GM12878 (cell line): Measurements from ENCODE around the gene ITIH2. TPM values are rescaled to one million over a fixed set of nuclear protein-coding genes. Genes with fewer than 3 reads are reported as not detected.

Experiments
- ATAC-seq: fragments of 200-7000 bp; cut with Tn5 transposase; 3 replicates; pipeline ENCODE4 v1.9.1; 2020; ENCODE audit warnings: mild to moderate bottlenecking, moderate library complexity
- BruUV-seq: library from RNA; stranded (reverse); fragments of 400-500 nt; replicated peaks from 2 replicates; lab custom pipeline; 2021; lab: Mats Ljungman, UMichigan
- CTCF ChIA-PET: fragments of 300-600 bp; sonication (Branson Sonifier 250); formaldehyde crosslinking; extraction: SDS; loops from one replicate; lab custom pipeline; 2021; ENCODE audit warnings: inconsistent platforms; lab: Yijun Ruan, JAX
- POLR2A ChIA-PET: fragments of 350-600 bp; formaldehyde crosslinking; extraction: SDS; loops from one replicate; lab custom pipeline; 2021; ENCODE audit warnings: inconsistent platforms; lab: Charles Lee
- RAD21 ChIA-PET: fragments of 300-600 bp; sonication (Branson Sonifier 250); formaldehyde crosslinking; loops from one replicate; lab custom pipeline; 2023; ENCODE audit warnings: antibody characterized with exemption; ENCODE audit not compliant: unreplicated experiment; lab: Charles Lee
- SMC1A ChIA-PET: fragments of 300-600 bp; sonication (Branson Sonifier 250); formaldehyde crosslinking; loops from one replicate; lab custom pipeline; 2023; ENCODE audit not compliant: unreplicated experiment, uncharacterized antibody; lab: Charles Lee
- DNase-seq: peaks from one replicate; pipeline ENCODE4 v3.0.0-alpha.2; 2011; ENCODE audit warnings: low read depth, low spot score
- FAIRE-seq: peaks from 3 replicates; lab custom pipeline; 2011; peaks lifted over from hg19 to GRCh38; lab: Jason Lieb, UNC
- H2AFZ ChIP-seq: 2 replicates; pipeline ENCODE4 v1.6.0; 2011; ENCODE audit warnings: low read depth, low read length, control low read depth; ENCODE audit not compliant: control insufficient read depth
- H3K27ac ChIP-seq: 2 replicates; pipeline ENCODE4 v1.5.1; 2011; ENCODE audit warnings: control low read depth; ENCODE audit not compliant: control insufficient read depth, insufficient read depth
- H3K27me3 ChIP-seq, 2 experiments: replicated peaks in 1 of 2; 2 replicates each; pipeline versions ENCODE4 v1.6.0 to v1.6.1; 2011; ENCODE audit warnings: low read length in 1 of 2; ENCODE audit not compliant: control insufficient read depth in 2 of 2, insufficient read depth in 2 of 2
- H3K36me3 ChIP-seq, 2 experiments: 2 replicates each; pipeline ENCODE4 v1.5.1; 2011; ENCODE audit warnings: low read length in 1 of 2; ENCODE audit not compliant: control insufficient read depth in 2 of 2, insufficient read depth in 2 of 2
- H3K4me1 ChIP-seq: 2 replicates; pipeline ENCODE4 v1.6.1; 2011; ENCODE audit warnings: mild to moderate bottlenecking, low read length, moderate library complexity, mixed read lengths; ENCODE audit not compliant: control insufficient read depth, insufficient read depth
- H3K4me2 ChIP-seq: 2 replicates; pipeline ENCODE4 v1.6.0; 2011; ENCODE audit warnings: control low read depth; ENCODE audit not compliant: control insufficient read depth, insufficient read depth
- H3K4me3 ChIP-seq: fragments of 200-600 bp; sonication (generic); 2 replicates; pipeline ENCODE4 v1.5.1; 2016
- H3K79me2 ChIP-seq: 2 replicates; pipeline ENCODE4 v1.6.0; 2011; ENCODE audit warnings: low read length; ENCODE audit not compliant: control insufficient read depth, insufficient read depth
- H3K9ac ChIP-seq: 2 replicates; pipeline ENCODE4 v1.8.0; 2011; ENCODE audit warnings: low read length, control low read depth, mixed read lengths; ENCODE audit not compliant: control insufficient read depth, insufficient read depth
- H3K9me3 ChIP-seq: replicated peaks from 3 replicates; pipeline ENCODE4 v1.5.1; 2011; ENCODE audit warnings: mild to moderate bottlenecking, low read length; ENCODE audit not compliant: control insufficient read depth, insufficient read depth
- H4K20me1 ChIP-seq: 2 replicates; pipeline ENCODE4 v1.6.0; 2011; ENCODE audit not compliant: control insufficient read depth, insufficient read depth
- ASH2L ChIP-seq: fragments of 300-600, 200-600 bp; sonication (generic); IDR thresholded peaks from 2 replicates; pipeline ENCODE4 v1.6.1; 2017; ENCODE audit warnings: low read depth, mild to moderate bottlenecking, borderline replicate concordance
- BCL11A ChIP-seq: IDR thresholded peaks from 2 replicates; pipeline ENCODE4 v1.6.1; 2011; ENCODE audit warnings: low read depth, low read length
- BMI1 ChIP-seq: fragments of 450-650 bp; IDR thresholded peaks from 2 replicates; pipeline ENCODE4 v1.6.1; 2016; ENCODE audit warnings: mild to moderate bottlenecking, moderate library complexity, borderline replicate concordance
- CBFB ChIP-seq: IDR thresholded peaks from 2 replicates; pipeline ENCODE4 v1.6.1; 2016; ENCODE audit warnings: antibody characterized with exemption, low read depth
- ESRRA ChIP-seq: IDR thresholded peaks from 2 replicates; pipeline ENCODE4 v1.6.1; 2012; ENCODE audit warnings: mild to moderate bottlenecking, low read length, improper control_type of control experiment
- IRF5 ChIP-seq: fragments of 450-650 bp; IDR thresholded peaks from 2 replicates; pipeline ENCODE4 v1.6.1; 2017; ENCODE audit warnings: borderline replicate concordance
- JUND ChIP-seq: IDR thresholded peaks from 2 replicates; pipeline ENCODE4 v1.6.1; 2012; ENCODE audit warnings: low read depth, mild to moderate bottlenecking, low read length, improper control_type of control experiment, moderate library complexity
- KAT2A ChIP-seq: conservative IDR thresholded peaks from 2 replicates; pipeline ENCODE4 v1.6.1; 2011; ENCODE audit warnings: low read depth, low read length; ENCODE audit not compliant: control insufficient read depth
- MTA3 ChIP-seq: IDR thresholded peaks from 2 replicates; pipeline ENCODE4 v1.6.1; 2012; ENCODE audit warnings: low read length, inconsistent platforms, borderline replicate concordance
- NFIC ChIP-seq: IDR thresholded peaks from 2 replicates; pipeline ENCODE4 v1.6.1; 2012; ENCODE audit warnings: low read depth, mild to moderate bottlenecking, inconsistent platforms, low read length, moderate library complexity
- PAX8 ChIP-seq: fragments of 450-650 bp; IDR thresholded peaks from 2 replicates; pipeline ENCODE4 v1.6.1; 2017; ENCODE audit warnings: mild to moderate bottlenecking, moderate library complexity
- RELA ChIP-seq: fragments of 450-650 bp; IDR thresholded peaks from 2 replicates; pipeline ENCODE4 v1.8.0; 2014; ENCODE audit warnings: borderline replicate concordance; ENCODE audit not compliant: partially characterized antibody
- WGBS: methylation state at CpG from one replicate; pipeline ENCODE4 v1.1.6; 2016; ENCODE audit warnings: low lambda C conversion rate; ENCODE audit not compliant: insufficient replicate concordance, insufficient coverage; ENCODE audit errors: missing lambda C conversion rate; 5-methylcytosine and 5-hydroxymethylcytosine counted together
- in situ Hi-C: fragments of 300-500 bp; cut with MboI; formaldehyde crosslinking; loops from 9 replicates; pipeline ENCODE4 v1.14.3; 2018; ENCODE audit warnings: mixed read lengths
- intact Hi-C: fragments of 100-400 bp; cut with micrococcal nuclease; formaldehyde crosslinking; loops from one replicate; pipeline ENCODE4 v1.14.2; 2022; ENCODE audit not compliant: unreplicated experiment
- polyA plus RNA-seq, 11 experiments: library from polyadenylated mRNA; depleted of rRNA in 4 of 11; unstranded in 6 of 11; stranded (reverse) in 5 of 11; fragments of >200 nt; fragmentation: Nextera tagmentation in 4 of 11; fragmentation: Illumina TruSeq in 1 of 11; extraction: Ambion mirVana in 4 of 11; extraction: Trizol in 1 of 11; gene quantifications; 1 replicate in 1 of 11; 2 replicates in 10 of 11; pipeline versions ENCODE4 v1.2.1 to v1.2.3, GENCODE V29; 2011 to 2016; ENCODE audit warnings: inconsistent platforms in 2 of 11, missing spikeins in 2 of 11, low read depth in 1 of 11
- total RNA-seq, 4 experiments: library from RNA; depleted of rRNA in 3 of 4; stranded (reverse); fragments of >200 nt in 3 of 4; fragmentation: Illumina TruSeq in 1 of 4; extraction: Trizol in 1 of 4; gene quantifications; 2 replicates each; pipeline versions ENCODE4 v1.2.1 to v1.2.3, GENCODE V29; 2013 to 2021
- TF ChIP-seq, protein P1 (sequence below): fragments of 450-650 bp; formaldehyde crosslinking; IDR thresholded peaks from 2 replicates; pipeline ENCODE4 v1.4.0; 2020; ENCODE audit warnings: mild to moderate bottlenecking, moderate library complexity

ITIH2 gene
- total and polyA plus RNA-seq, 10 of the 15 experiments (the other 5 are each of a cell fraction or from before 2014, with no cell fraction given), result 0.05 to 0.72 (median 0.53) TPM; not detected in 7

DNA sequence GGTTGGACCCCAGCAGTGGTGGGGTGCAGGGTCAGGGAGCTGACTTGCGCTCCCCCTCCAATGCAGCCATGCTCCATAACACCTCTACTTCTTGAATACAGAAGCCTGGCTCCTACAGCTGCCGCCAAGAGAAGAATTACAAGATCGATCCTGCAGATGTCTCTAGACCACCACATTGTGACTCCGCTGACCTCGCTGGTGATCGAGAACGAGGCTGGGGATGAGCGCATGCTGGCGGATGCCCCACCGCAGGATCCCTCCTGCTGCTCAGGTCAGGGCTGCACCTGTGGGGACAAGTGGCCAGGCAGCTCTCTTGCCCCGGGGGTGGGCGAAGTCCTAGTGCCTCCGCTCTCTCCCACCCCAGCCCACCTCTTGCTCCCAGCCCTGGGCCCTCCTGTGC is 31.7 kb downstream of the ITIH2 start:
- Histone ChIP-seq H3K9me3 (no peaks in the 10 kb centered on the region), H3K36me3 (no peaks in the 10 kb centered on the region), H3K79me2 (no peaks in the 10 kb centered on the region), H3K9ac (no peak overlapping the region), H3K27ac (no peak overlapping the region), H2AFZ (no peak overlapping the region), H3K4me3 (no peak overlapping the region), H4K20me1 (no peaks in the 10 kb centered on the region), H3K4me1 (no peaks in the 10 kb centered on the region), H3K27me3 (no peaks in the 10 kb centered on the region), H3K4me2 (no peak overlapping the region)
- RAD21 ChIA-PET, result no interaction called here
- no TSS peak for BruUV-seq
- CTCF ChIA-PET, result no interaction called here
- FAIRE-seq, result no peak
- in situ Hi-C loops (no loop called here), intact Hi-C loops (no loop called here)
- POLR2A ChIA-PET, result no interaction called here
- SMC1A ChIA-PET, result no interaction called here
- 75% methylated on average over 13 of the region's 13 CpGs for WGBS
- TF ChIP-seq RELA (no peak), JUND (no peak), IRF5 (no peak), ESRRA (no peak), KAT2A (no peak), MTA3 (no peak), BMI1 (no peak), BCL11A (no peak), NFIC (no peak), ASH2L (no peak), PAX8 (no peak), CBFB (no peak)
- TF ChIP-seq, protein P1, sequence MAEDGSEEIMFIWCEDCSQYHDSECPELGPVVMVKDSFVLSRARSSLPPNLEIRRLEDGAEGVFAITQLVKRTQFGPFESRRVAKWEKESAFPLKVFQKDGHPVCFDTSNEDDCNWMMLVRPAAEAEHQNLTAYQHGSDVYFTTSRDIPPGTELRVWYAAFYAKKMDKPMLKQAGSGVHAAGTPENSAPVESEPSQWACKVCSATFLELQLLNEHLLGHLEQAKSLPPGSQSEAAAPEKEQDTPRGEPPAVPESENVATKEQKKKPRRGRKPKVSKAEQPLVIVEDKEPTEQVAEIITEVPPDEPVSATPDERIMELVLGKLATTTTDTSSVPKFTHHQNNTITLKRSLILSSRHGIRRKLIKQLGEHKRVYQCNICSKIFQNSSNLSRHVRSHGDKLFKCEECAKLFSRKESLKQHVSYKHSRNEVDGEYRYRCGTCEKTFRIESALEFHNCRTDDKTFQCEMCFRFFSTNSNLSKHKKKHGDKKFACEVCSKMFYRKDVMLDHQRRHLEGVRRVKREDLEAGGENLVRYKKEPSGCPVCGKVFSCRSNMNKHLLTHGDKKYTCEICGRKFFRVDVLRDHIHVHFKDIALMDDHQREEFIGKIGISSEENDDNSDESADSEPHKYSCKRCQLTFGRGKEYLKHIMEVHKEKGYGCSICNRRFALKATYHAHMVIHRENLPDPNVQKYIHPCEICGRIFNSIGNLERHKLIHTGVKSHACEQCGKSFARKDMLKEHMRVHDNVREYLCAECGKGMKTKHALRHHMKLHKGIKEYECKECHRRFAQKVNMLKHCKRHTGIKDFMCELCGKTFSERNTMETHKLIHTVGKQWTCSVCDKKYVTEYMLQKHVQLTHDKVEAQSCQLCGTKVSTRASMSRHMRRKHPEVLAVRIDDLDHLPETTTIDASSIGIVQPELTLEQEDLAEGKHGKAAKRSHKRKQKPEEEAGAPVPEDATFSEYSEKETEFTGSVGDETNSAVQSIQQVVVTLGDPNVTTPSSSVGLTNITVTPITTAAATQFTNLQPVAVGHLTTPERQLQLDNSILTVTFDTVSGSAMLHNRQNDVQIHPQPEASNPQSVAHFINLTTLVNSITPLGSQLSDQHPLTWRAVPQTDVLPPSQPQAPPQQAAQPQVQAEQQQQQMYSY (CRISPR knock-in tag), result no peak
- no peak for ATAC-seq
- no peak for DNase-seq
